EL (cell line): ENCODE measurements around the gene C7orf57.

ENCODE experiments used
- DNase-seq: peaks from one replicate; pipeline ENCODE4 v3.0.0-alpha.2; 2016

C7orf57 gene

DNA sequence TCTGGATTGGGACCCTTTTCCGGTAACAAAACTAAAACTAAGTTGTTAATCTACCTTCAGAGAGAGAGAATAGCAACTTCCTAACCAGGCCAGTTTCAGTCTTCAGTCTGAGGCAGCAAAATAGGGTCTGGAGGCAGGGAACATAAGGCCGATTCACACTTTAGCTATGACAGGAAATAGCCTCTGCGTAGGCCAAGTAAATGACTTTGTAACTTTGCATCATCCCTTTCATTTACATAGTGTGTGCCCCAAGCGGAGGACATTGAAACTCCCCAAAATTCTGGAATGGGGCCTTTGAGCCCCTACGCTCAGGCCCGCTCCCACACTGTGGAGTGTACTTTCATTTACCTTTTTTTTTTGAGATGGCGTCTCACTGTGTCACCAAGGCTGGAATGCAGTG, 52.0 kb downstream of the C7orf57 start:
- DNase-seq, result peak; percentile 84

DNA sequence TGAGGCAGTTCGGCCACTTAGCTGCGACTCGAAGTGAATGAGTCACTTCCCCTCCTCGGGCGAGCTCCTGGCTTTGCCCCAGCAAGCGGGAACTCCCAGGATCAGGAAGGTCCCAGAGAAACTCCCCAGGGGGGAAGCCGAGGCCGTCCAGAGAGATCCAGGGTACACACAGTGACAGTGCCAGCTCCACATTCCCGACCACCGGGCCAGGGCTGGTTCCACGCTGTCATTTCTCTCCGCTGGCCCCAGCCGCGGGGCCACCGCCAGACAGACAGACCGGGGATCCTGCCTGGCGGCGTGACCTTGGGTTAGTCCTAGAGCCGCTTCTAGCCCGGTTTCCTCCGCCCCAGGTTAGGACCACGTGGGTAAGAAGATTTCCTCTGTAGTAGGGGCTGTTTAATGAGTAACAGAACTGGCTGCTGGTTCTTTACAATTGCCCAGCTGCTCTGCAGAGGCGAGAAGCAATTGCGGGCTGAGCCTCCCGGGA, 53.3 kb downstream of the C7orf57 start:
- peak; percentile 94 for DNase-seq

GRCh38 chr7:48089046-48090003, 54.0 kb downstream of the C7orf57 start, which contains the start of gene UPP1:
Gene UPP1, plus strand, starts transcription at chr7:48089265. Its CDS starts 5,519 bp downstream, at chr7:48094784.
- DNase-seq, result no peak

DNA sequence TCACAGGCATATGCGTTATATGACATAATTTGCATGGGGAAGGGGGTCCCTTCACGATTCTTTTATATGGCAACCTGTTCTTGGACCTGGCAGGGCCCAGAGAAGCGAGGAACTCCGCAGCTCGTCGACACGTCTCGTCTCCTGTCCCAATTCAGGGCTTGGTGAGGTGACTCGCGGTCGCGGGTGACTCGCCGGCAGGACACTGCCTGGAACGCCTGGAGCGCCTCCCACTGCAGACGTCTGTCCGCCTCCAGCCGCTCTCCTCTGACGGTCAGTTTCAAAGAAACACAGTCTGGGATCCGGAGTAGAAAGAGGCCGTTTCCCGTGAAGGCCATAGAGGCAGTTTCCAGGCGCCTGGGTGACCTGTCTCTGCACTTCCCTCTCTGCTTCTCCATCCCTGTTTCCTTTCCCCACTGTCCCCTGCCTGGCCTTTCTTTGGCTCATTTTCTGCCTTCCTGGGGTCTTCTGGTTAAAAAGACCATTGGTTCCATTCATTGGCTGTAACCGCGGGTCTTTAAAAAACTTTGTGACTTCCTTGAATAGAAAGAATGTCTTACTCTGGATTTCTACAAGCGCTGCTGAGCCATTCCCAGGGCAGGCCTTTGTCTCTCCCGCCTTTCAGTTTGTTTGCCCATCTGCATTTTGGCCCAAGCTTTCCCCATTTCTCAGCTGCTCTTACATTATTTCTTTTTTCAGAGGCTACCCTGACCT, 54.9 kb downstream of the C7orf57 start:
- DNase-seq, result no peak

DNA sequence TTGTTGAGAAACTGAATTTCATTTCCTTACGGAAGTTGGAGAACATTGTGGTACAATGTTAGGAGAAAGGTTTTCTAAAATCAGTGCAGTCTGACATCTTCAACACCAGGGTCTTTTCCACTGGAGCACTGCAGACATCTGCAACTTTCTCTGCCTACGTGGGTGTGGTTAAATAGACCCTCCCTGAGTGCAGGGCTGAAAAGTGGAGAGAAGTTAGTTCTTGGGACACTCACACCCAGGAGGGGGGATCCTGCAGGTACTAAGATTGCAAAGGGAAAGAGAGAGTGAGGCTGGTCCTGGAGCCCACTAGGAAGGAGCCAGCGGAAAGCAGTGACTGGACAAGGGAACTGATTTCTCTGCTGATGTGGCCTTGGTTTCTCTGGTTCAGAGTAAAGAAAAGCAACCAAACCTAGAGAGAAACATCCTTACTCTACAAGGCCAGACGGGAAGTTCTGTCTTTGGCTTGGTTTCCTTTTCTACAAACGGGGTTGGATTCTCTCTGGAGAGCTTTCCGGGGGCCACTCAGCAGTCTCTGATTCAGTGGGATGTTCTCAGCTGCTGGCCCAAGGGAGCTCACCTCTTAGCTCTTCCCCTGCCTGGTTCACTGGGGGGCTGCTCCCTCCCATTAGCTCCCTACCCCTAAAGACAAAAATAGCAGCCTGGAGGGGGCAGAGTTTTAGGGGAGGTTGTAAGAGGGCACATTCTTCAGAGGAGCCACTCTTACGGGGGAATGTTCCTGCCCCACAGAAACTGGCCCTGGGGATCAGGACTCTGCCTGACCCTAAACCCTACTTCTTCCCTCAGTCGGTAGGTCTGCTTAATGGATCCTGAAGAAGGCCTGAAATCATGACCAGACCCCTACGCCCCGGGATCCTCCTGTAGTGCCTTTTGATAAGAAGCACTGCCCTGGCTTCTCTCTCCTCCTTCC, 56.4 kb downstream of the C7orf57 start:
- no peak for DNase-seq

GRCh38 chr7:48094861-48095293, 59.5 kb downstream of the C7orf57 start:
- peak; percentile 85 for DNase-seq

DNA sequence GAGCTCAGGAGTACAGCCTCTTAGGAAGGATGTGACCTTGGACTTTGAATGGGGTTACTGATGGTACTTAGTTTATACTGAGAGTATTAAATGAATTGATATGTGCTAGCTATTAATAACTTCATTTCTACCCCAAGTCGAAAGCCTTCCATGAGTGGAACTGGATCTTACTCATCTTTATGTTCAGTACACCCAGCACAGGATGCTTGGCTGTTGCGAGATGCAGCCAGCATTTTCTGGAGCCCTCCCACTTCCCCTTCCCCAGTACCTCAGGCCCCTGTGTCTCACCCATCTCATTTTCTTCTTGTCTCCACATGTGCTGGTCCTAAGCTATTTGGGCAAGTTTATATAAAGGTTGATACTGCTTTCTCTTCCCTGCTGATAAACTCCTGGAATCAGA, 60.9 kb downstream of the C7orf57 start:
- DNase-seq, result no peak

GRCh38 chr7:48097521-48098231, 62.3 kb downstream of the C7orf57 start:
- no peak for DNase-seq

- no peak for DNase-seq
Measured at GRCh38 chr7:48098846-48099245, 63.5 kb downstream of the C7orf57 start.

- DNase-seq, result no peak
Measured at GRCh38 chr7:48099781-48100180, 64.4 kb downstream of the C7orf57 start.

- DNase-seq, result no peak
Measured at GRCh38 chr7:48101352-48101751, 66.0 kb downstream of the C7orf57 start.

DNA sequence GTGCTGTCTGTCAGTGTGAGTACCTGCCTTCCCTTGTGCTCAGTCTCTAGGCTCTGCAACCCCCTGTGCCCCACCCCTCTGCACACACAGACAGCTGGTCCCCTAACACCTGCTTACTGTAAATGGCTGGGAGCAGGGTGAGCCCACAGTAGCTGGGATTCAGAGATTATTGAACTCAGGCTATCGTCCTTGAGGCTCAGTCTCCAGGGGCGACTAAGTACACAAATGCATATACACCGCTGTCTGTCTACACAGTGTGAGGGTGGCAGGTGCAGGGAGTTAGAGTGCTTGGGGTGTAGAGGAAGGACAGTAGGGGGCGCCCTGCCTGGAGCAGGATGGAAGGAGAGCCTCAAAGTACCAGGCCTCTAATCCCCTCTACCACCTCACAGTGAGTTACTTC, 66.6 kb downstream of the C7orf57 start:
- DNase-seq, result no peak

GRCh38 chr7:48102530-48102929, 67.2 kb downstream of the C7orf57 start:
- no peak for DNase-seq

- no peak for DNase-seq
Measured at GRCh38 chr7:48105045-48105444, 69.7 kb downstream of the C7orf57 start.

DNA sequence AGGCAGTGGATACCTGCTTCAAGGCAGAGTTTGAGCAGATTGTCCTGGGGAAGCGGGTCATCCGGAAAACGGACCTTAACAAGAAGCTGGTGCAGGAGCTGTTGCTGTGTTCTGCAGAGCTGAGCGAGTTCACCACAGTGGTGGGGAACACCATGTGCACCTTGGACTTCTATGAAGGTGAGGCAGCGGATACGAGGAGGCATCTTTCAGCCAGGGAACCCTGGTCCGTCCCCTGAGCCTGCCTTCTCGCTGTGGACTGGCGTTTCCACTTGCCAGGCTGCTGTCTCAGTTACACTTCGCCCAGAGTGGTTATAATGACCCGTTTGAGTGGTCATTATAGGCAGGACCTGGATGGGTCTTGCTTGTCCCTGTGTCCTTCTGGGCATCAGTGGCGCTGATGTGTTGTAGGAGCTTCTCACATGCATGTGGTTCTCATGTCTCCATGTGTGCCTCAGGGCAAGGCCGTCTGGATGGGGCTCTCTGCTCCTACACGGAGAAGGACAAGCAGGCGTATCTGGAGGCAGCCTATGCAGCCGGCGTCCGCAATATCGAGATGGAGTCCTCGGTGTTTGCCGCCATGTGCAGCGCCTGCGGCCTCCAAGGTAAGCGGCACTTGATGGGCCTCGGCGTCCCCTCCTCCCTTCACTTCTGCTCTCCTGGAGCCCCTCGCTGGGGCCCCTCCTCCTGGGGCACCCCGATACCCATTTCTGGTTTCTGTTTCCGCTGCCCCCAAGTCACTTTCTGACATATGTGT, 71.7 kb downstream of the C7orf57 start:
- no peak for DNase-seq

- no peak for DNase-seq
Measured at GRCh38 chr7:48107926-48108472, 72.7 kb downstream of the C7orf57 start.

GRCh38 chr7:48108959-48109847, 73.9 kb downstream of the C7orf57 start:
- DNase-seq, result no peak

- DNase-seq, result peak; percentile 51
Measured at GRCh38 chr7:48109848-48110663, 74.7 kb downstream of the C7orf57 start.

- DNase-seq, result no peak
Measured at GRCh38 chr7:48110868-48111267, 75.5 kb downstream of the C7orf57 start.
